BJ (cell line): Measurements from ENCODE around the gene SLC26A11. TPM values are rescaled to one million over a fixed set of nuclear protein-coding genes. Genes with fewer than 3 reads are reported as not detected.

Source experiments
- CTCF ChIA-PET: fragments of 350-600 bp; formaldehyde crosslinking; extraction: SDS; loops from one replicate; lab custom pipeline; 2021; ENCODE audit warnings: antibody characterized with exemption, inconsistent platforms; lab: Yijun Ruan, JAX
- POLR2A ChIA-PET: fragments of 300-600 bp; sonication (Branson Sonifier 250); formaldehyde crosslinking; extraction: SDS; loops from one replicate; lab custom pipeline; 2021; ENCODE audit warnings: antibody characterized with exemption; lab: Charles Lee
- DNase-seq: peaks from one replicate; pipeline ENCODE4 v3.0.0-alpha.2; 2011; ENCODE audit warnings: low read depth
- H3K27me3 ChIP-seq: 2 replicates; pipeline ENCODE4 v1.6.0; 2011; ENCODE audit warnings: low read length; ENCODE audit not compliant: control insufficient read depth, insufficient read depth
- H3K36me3 ChIP-seq: 2 replicates; pipeline ENCODE4 v1.5.1; 2011; ENCODE audit warnings: low read length; ENCODE audit not compliant: control insufficient read depth, insufficient read depth
- H3K4me3 ChIP-seq: 2 replicates; pipeline ENCODE4 v1.5.1; 2011; ENCODE audit warnings: low read depth, mild to moderate bottlenecking, control low read depth, low read length
- polyA plus RNA-seq: library from polyadenylated mRNA; depleted of rRNA; stranded (reverse); fragments of >200 nt; gene quantifications from 2 replicates; pipeline ENCODE4 v1.2.3, GENCODE V29; 2011
- TF ChIP-seq, protein P1 (sequence below): IDR thresholded peaks from 2 replicates; pipeline ENCODE4 v1.5.1; 2011; ENCODE audit warnings: low read depth, mild to moderate bottlenecking, control low read depth, inconsistent platforms, low read length, moderate library complexity; ENCODE audit not compliant: insufficient read depth

SLC26A11 gene
- polyA plus RNA-seq, 1 experiment = 17.1 TPM

DNA sequence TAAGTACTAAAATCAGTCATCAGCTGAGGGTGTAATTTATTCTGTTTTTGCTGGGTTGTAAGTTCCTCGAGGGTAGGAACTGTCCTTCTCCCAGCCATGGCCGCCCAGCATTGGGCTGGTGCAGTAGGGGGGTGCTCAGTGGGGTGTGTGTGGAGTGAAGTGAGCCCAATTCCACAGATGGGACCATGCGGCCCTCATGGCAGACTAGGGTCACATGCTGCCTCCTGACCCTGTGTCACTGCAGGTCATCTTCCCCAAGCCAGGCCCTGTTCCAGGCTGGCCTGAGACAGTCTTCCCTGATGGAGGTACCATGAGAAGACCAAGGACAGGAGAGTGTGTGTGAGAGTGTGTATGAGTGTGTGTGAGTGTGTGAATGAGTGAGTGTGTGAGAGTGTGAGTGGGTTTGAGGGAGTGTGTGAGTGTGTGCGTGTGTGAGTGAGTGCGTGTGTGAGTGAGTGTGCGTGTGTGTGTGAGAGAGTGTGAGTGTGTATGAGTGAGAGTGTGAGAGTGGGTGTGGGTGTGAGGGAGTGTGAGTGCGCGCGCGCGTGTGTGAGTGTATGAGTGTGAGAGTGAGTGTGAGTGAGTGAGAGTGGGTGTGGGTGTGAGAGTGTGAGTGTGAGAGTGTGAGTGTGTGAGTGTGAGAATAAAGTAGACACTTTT lies 3.7 kb downstream of the SLC26A11 start:
- ChIA-PET POLR2A (no interaction called here), CTCF (no interaction called here)
- TF ChIP-seq, protein P1, sequence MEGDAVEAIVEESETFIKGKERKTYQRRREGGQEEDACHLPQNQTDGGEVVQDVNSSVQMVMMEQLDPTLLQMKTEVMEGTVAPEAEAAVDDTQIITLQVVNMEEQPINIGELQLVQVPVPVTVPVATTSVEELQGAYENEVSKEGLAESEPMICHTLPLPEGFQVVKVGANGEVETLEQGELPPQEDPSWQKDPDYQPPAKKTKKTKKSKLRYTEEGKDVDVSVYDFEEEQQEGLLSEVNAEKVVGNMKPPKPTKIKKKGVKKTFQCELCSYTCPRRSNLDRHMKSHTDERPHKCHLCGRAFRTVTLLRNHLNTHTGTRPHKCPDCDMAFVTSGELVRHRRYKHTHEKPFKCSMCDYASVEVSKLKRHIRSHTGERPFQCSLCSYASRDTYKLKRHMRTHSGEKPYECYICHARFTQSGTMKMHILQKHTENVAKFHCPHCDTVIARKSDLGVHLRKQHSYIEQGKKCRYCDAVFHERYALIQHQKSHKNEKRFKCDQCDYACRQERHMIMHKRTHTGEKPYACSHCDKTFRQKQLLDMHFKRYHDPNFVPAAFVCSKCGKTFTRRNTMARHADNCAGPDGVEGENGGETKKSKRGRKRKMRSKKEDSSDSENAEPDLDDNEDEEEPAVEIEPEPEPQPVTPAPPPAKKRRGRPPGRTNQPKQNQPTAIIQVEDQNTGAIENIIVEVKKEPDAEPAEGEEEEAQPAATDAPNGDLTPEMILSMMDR = no peak
- H3K4me3 ChIP-seq = no peak overlapping the region
- no peaks in the 10 kb centered on the region for H3K27me3 ChIP-seq
- no peak for DNase-seq
- peaks cover 8% of the 10 kb centered on the region for H3K36me3 ChIP-seq

DNA sequence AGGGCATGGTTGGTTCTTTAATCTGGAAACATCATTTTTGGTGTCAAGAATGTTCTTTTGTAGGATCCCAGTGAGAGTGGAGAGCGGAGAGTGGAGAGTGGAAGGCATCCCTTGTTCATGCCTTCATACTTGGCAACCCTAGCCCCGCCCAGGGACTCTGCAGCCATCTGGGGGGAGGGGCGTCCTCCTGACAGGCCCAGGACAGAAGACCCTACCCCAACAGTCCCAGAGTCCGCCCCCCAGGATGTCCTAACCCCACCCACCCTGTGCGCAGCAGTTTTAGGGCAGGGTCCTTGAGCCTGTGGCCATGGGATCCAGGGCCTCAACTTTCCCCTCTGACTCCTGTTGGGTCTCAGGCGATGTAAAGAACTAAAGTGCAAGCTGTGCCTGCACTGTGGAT lies 4.5 kb downstream of the SLC26A11 start:
- POLR2A ChIA-PET = no interaction called here

DNA sequence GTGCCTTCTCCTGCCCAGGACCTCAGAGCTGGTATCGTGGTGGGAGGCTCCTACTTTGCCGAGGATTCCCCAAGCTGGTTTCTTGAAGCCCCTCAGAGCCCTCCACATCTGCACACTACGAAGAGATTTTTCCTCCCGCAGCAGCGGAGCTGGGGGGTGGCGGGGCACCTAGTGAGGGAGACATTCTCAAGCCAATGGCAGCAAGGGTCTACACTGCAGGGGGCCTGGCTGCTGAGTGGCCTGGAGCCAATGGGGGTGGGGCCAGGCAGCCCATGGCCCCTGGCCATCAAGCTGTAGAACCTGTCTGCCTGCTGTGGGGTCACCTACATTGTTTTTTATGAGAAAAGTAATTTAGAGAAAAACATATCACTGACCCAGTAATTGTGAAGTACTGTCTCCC lies 5.0 kb downstream of the SLC26A11 start:
- H3K4me3 ChIP-seq = no peak overlapping the region
- CTCF ChIA-PET = interaction anchor here (0.6 to 2.6 kb wide), 2 partner anchors 29 to 84 kb away, joined by 3 to 9 read pairs; no protein-coding TSS in a partner anchor
- POLR2A ChIA-PET = no interaction called here
- no peaks in the 10 kb centered on the region for H3K27me3 ChIP-seq
- TF ChIP-seq, protein P1 = no peak
- no peak for DNase-seq
- peaks cover 8% of the 10 kb centered on the region for H3K36me3 ChIP-seq

More for the DNA sequence above, 4.5 kb downstream of the SLC26A11 start:
- TF ChIP-seq, protein P1 = no peak
- no peak for DNase-seq
- no peak overlapping the region for H3K4me3 ChIP-seq
- CTCF ChIA-PET = interaction anchor here (2.6 kb wide), 1 partner anchor 28 kb away, joined by 9 read pairs; no protein-coding TSS in a partner anchor
- H3K36me3 ChIP-seq = peaks cover 8% of the 10 kb centered on the region
- no peaks in the 10 kb centered on the region for H3K27me3 ChIP-seq

DNA sequence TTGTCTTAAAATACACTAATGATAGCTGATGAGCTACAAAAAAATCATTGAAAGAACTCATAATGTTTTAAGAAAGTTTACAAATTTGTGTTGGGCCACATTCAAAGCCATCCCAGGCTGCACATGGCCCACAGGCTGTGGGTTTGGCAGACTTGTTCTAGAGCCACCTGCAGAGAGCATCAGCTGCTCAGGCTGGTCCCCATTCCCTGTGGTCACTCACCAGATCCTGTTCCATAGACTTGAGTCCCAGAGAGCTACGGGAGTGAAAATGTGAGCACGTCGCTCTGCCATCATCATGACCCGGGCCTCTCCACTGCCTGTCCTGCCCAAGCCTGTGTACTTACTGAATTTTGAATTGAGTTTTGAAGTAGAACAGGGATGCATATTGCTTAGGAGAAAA lies 6.9 kb downstream of the SLC26A11 start:
- TF ChIP-seq, protein P1 = no peak
- peaks cover 10% of the 10 kb centered on the region for H3K36me3 ChIP-seq
- no peak for DNase-seq
- CTCF ChIA-PET = interaction anchor here (0.9 to 2.6 kb wide), 5 partner anchors 11 to 126 kb away, joined by 3 to 9 read pairs (median 3); partner anchors contain the start of gene GAA
- H3K27me3 ChIP-seq = no peaks in the 10 kb centered on the region
- no peak overlapping the region for H3K4me3 ChIP-seq
- POLR2A ChIA-PET = no interaction called here

DNA sequence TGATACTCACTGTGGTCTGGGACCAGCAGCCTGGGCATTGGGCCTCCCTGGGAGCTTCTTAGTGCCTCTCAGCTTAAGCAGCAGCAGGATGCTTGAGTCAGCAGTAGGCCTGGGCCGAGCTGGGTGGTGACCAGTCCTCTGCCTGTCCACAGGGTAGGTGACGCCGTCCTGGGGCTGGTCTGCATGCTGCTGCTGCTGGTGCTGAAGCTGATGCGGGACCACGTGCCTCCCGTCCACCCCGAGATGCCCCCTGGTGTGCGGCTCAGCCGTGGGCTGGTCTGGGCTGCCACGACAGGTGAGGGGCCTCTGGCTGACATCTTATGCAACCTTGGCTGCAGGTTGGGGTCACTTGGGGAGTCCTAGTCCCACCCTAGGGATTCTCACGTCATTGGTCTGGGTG lies 7.4 kb downstream of the SLC26A11 start:
- H3K4me3 ChIP-seq = no peak overlapping the region
- no peak for DNase-seq
- H3K36me3 ChIP-seq = peaks cover 10% of the 10 kb centered on the region
- CTCF ChIA-PET = interaction anchor here (0.9 to 1.6 kb wide), 4 partner anchors 10 to 126 kb away, joined by 3 to 4 read pairs (median 3); partner anchors contain the start of gene GAA
- no peaks in the 10 kb centered on the region for H3K27me3 ChIP-seq
- POLR2A ChIA-PET = no interaction called here
- TF ChIP-seq, protein P1 = no peak
